Gastroesophageal sphincter (tissue), 3 donors: Measurements from ENCODE around the gene NGLY1.

ENCODE experiments used
- POLR2A ChIP-seq, 2 donors: fragments of 450-650 bp; IDR thresholded peaks; one replicate each; pipeline ENCODE4 v1.6.1; 2017; ENCODE audit warnings: antibody characterized with exemption in 2 of 2, mild to moderate bottlenecking in 2 of 2, moderate library complexity in 1 of 2
- POLR2AphosphoS5 ChIP-seq: sonication (generic); formaldehyde crosslinking; IDR thresholded peaks from one replicate; pipeline ENCODE4 v1.6.1; 2017; ENCODE audit warnings: antibody characterized with exemption
- TF ChIP-seq, protein P1 (sequence below), 4 experiments: fragments of 200-600 bp in 2 of 4; fragments of 450-650 bp in 2 of 4; sonication (generic) in 1 of 4; IDR thresholded peaks; one replicate each; pipeline ENCODE4 v1.5.1; 2017 to 2019; ENCODE audit warnings: antibody characterized with exemption in 4 of 4, mild to moderate bottlenecking in 2 of 4, moderate library complexity in 2 of 4

DNA sequence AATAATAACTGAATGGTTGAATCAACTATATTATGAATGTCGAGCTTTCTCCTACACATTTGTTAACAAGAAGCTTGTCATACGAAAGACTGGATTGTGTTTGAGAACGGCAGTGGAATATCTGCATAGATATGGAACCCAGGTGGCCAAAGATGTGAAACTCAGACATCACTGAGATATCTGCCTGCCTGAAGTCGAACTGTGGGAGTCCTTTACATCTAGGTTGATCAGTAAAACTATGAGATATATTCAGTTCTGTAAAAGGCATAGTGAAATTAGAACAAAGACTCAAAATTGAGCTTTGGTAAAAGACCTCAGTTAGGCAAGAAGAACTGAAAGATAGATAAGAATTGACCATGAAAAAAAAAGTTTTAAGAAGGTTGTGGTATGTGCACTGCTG, 77.0 kb downstream of the NGLY1 start:
- TF ChIP-seq, protein P1, sequence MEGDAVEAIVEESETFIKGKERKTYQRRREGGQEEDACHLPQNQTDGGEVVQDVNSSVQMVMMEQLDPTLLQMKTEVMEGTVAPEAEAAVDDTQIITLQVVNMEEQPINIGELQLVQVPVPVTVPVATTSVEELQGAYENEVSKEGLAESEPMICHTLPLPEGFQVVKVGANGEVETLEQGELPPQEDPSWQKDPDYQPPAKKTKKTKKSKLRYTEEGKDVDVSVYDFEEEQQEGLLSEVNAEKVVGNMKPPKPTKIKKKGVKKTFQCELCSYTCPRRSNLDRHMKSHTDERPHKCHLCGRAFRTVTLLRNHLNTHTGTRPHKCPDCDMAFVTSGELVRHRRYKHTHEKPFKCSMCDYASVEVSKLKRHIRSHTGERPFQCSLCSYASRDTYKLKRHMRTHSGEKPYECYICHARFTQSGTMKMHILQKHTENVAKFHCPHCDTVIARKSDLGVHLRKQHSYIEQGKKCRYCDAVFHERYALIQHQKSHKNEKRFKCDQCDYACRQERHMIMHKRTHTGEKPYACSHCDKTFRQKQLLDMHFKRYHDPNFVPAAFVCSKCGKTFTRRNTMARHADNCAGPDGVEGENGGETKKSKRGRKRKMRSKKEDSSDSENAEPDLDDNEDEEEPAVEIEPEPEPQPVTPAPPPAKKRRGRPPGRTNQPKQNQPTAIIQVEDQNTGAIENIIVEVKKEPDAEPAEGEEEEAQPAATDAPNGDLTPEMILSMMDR (IDR thresholded peaks at IDR 0.05) = no peak
- TF ChIP-seq POLR2A (IDR thresholded peaks at IDR 0.05) (no peak), POLR2AphosphoS5 (no peak)
